HG03432 (cell line): ENCODE measurements around the gene DEFB119.
"Not testable (repeated sequence)": the region's sequence is repeated elsewhere in the genome, so short reads cannot be mapped to it uniquely, and the experiment has no call there.

ENCODE experiments used
- ATAC-seq: cut with Tn5 transposase; IDR thresholded peaks from one replicate; pipeline ENCODE4 v1.9.1; 2021; ENCODE audit warnings: mild to moderate bottlenecking, moderate library complexity; ENCODE audit not compliant: unreplicated experiment

Gene DEFB119

GRCh38 chr20:31390490-31390889 is at the start of gene DEFB119:
DEFB119 (minus strand) TSS chr20:31390590; CDS start chr20:31390483, 107 bp downstream.
- no peak for ATAC-seq

- no peak for ATAC-seq
Measured at GRCh38 chr20:31430568-31431115, 40.3 kb upstream of the DEFB119 start.

- not testable (repeated sequence) for ATAC-seq
Measured at GRCh38 chr20:31427576-31427975, 37.2 kb upstream of the DEFB119 start.

GRCh38 chr20:31426891-31427551 is 36.6 kb upstream of the DEFB119 start:
- ATAC-seq = not testable (repeated sequence)

- no peak for ATAC-seq
Measured at GRCh38 chr20:31425797-31426196, 35.4 kb upstream of the DEFB119 start.

GRCh38 chr20:31418307-31418706 is 27.9 kb upstream of the DEFB119 start:
- ATAC-seq = no peak

GRCh38 chr20:31415653-31416052 is 25.3 kb upstream of the DEFB119 start:
- ATAC-seq = no peak

- ATAC-seq = no peak
Measured at GRCh38 chr20:31414381-31414780, 24.0 kb upstream of the DEFB119 start.

GRCh38 chr20:31410011-31410410 is 19.6 kb upstream of the DEFB119 start:
- no peak for ATAC-seq

- no peak for ATAC-seq
Measured at GRCh38 chr20:31406115-31406514, 15.7 kb upstream of the DEFB119 start, which contains the start of gene DEFB121. DEFB121 (minus strand) TSS chr20:31406215; CDS start chr20:31406152, 63 bp downstream.

- no peak for ATAC-seq
Measured at GRCh38 chr20:31403886-31404285, 13.5 kb upstream of the DEFB119 start.

GRCh38 chr20:31394900-31395299 is 4.5 kb upstream of the DEFB119 start:
- no peak for ATAC-seq

GRCh38 chr20:31392836-31393235 is 2.4 kb upstream of the DEFB119 start:
- ATAC-seq = no peak

- no peak for ATAC-seq
Measured at GRCh38 chr20:31374346-31374745, 16.0 kb downstream of the DEFB119 start.

GRCh38 chr20:31368301-31368700 is 22.1 kb downstream of the DEFB119 start, which contains the start of gene DEFB118:
DEFB118 (plus strand) TSS chr20:31368601; CDS start chr20:31368651, 50 bp downstream.
- ATAC-seq = no peak

GRCh38 chr20:31364272-31364671 is 26.1 kb downstream of the DEFB119 start:
- not testable (repeated sequence) for ATAC-seq

GRCh38 chr20:31363295-31363694 is 27.1 kb downstream of the DEFB119 start:
- no peak for ATAC-seq

- no peak for ATAC-seq
Measured at GRCh38 chr20:31355981-31356380, 34.4 kb downstream of the DEFB119 start.

- ATAC-seq = no peak
Measured at GRCh38 chr20:31341470-31341869, 48.9 kb downstream of the DEFB119 start.

GRCh38 chr20:31330893-31331292 is 59.5 kb downstream of the DEFB119 start:
- ATAC-seq = no peak
